Femur (tissue), 1 donor: ENCODE results near the gene PSG6.
"Not testable (repeated sequence)": the region's sequence is repeated elsewhere in the genome, so short reads cannot be mapped to it uniquely, and the experiment has no call there.

Experiments
- DNase-seq: peaks from one replicate; pipeline ENCODE4 v3.0.0-alpha.2; 2017

PSG6 gene

DNA sequence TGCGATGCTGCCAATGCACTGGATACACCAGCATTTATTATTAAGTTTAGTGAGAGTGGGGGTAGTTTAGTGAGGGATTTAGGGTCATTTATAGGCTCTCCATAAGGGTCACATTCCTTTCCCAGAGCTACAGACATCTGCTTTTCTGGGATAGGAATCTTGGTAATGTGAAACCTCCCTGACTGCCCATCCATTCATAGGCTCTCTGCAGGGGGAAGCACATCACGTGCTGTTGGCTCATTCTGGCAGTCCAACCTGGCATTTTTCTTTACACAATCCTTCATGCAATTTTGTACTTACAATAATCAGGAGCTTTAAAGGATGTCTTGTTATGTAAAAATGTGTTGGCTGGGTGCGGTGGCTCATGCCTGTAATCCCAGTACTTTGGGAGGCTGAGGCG, 17.1 kb downstream of the PSG6 start:
- DNase-seq: not testable (repeated sequence)

DNA sequence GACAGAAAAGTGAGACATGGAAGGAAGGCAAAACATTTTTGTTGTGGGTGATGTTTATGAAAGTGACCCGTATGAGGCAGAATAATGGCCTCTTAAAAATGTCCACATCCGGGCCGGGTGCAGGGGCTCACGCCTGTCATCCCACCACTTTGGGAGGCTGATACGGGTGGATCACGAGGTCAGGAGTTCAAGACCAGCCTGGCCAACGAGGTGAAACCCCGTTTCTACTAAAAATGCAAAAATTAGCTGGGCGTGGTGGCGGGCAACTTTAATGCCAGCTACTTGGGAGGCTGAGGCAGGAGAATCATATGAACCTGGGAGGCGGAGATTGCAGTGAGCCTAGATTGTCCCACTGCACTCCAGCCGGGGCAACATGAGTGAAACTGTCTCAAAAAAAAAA, 18.0 kb downstream of the PSG6 start:
- DNase-seq: not testable (repeated sequence)

DNA sequence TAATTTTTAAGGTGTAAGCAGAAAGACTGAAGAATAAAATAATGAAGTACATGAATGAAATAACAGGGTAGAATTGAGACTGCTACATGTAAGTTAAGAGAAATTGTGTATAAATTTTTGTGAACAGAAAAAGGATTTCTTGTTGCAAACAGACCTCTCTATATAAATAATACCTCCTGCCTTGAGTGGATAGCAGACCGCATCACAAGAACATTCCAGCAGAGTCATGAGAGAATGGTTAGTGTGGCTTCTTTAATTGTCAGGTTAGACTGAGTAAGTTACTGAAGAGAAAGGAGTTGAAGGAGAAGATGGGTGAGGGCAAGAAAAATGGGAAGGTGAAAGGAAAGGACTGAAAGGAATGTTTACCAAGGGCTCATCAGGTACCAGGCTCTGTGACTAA, 18.6 kb downstream of the PSG6 start:
- DNase-seq: not testable (repeated sequence)

DNA sequence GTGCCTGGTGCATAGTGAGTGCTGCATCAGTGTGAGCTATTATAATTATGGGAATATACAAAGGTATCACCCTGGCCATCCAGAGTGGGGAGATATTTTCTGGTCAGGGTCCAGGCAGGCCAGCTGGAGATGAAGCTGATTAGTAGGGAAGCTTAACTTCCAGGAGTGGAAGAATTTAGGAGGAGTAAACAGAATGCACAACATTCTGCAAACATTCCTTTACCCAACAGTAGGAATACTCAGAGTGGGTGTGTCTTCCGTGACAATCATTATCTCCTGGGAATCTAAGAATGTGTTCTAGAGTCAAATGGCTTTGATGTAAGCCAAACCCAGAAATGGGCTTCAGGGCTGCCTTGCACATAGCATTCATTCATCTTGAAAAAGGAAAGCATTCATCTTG, 19.0 kb downstream of the PSG6 start:
- not testable (repeated sequence) for DNase-seq

DNA sequence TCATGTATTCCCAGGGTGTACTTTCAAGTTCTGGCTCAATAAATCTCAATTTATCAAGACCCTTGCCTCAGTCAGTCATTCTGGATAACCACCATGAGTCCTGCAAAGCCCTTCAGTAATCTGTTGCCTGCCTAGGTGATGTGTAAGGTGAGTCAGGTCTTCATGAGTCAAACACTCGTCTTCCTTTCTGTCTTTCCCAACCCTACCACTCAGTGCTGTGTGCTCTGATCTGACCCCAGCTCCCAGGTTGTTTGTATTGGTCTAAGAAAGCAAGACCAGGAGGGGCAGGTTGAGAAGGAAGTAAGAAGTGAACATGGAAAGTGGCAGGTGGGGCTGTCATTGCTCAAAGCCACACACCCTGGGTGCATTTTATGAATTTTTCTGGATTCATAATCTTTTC, 20.0 kb downstream of the PSG6 start:
- DNase-seq: not testable (repeated sequence)

DNA sequence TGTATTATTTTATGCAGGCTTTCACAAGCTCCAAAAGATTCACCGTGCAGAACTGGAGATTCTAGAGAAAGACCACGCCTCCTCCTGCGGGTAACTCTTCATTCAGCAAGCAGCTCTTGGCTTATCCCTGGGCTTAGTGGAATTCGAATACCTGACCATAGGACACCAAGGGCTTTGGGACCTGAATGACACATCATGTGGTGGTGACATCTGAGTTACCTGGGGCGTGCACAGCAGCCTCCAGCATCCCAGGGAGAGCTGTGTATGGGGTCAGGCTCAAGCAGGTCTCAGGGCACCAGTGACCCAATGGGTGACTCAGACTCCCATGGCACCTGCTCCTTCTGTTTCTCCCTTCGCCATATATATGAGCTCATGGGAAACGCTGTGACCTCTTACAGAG, 27.2 kb downstream of the PSG6 start:
- not testable (repeated sequence) for DNase-seq

DNA sequence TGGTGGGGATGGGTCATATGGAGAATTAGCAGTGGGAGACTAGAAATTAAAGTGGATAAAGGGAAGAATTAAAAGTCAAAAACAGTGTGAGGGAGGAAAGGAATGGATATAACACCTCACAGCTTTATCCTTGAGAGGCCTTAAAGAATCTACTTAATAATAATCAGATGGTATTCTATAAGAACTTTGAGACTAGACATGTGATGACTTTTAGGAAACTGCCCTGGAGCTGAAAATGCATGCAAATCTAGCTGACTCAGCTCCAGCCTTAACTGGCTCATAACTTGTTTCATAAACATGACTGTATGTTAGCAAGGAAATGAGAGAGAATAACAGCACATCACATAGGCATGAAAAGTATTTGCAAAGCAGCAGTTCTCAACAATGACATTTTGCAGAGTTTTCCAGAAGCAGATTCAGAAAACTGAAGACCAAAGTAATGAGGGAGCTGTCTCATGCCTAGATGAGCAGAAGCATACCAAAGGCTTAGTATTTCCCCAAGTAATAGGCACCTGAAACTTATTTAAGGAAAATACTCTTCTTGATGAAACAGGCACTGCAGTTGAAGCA, 29.7 kb downstream of the PSG6 start:
- not testable (repeated sequence) for DNase-seq

DNA sequence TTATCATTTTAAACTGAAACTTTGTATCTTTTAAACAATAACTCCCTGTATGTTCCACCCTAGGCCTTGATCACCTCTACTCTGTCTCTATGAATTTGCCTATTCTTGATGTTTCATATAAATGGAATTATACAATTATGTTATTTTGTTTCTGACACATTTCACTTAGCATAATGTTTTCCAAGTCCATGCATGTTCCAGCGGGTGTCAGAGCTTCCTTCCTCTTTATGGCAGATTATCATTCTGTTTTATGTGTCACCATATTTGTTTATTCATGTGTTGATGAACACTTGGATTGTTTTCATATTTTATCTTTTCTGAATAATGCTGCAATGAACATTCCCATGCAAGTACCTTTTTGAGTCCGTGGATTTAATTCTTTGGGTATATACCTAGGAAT, 35.0 kb downstream of the PSG6 start:
- not testable (repeated sequence) for DNase-seq

DNA sequence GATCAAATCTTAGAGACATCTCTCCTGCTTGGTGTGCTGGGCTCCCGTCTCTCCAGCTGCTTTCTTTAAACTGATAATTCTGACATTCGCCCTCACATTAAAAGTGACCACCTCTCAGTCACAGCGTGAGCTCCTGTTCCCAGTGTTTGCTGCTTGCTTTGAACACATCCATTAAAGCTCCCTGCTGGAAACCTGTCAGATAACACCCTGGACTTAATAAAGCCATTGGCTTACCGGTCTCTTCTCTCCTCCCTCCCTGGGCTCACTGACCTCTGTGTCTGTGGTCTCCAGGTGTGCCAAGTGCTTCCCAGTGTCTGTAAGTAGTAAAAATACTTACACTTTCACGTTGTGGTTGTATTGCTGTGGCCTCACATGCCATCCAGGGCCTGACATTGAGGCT, 35.7 kb downstream of the PSG6 start:
- DNase-seq: not testable (repeated sequence)

DNA sequence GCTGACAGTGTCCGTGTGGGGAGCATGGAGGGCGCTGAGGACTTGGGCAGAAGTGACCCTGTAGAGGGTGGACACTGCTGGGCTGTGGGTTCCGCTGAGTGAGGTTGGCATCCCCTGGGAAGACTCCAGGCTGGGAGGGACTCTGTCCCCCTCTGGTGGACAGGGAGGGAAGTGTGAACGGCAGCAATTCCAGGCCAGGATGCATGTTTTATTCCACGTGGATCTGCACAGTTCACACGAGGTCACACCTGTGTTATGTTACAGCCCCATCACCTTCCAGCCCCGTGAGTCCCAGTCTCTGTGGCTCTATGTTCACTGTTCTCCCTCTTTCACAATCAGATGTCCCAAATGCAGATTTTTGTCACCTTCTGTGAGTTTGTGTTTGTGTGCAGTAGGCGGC, 36.4 kb downstream of the PSG6 start:
- not testable (repeated sequence) for DNase-seq

DNA sequence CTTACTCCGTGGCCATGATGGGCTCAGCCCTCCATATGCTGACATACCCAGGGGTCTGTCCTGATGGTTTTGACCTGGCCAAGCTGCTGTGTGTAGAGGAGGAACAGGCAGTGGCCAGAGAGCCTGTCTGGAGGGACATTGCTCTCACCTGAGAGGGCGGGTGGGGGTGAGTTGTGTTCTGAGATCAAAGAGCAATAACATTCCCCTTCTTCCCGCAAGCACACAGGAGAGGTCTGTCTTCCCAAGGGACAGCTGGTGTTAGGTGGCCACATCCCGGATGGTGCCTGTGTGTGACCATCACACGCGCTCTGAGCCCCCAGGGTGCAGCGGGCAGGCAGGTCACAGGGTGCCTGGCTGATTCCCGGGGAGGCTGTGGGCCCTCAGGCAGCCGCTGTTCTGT, 37.1 kb downstream of the PSG6 start:
- not testable (repeated sequence) for DNase-seq

DNA sequence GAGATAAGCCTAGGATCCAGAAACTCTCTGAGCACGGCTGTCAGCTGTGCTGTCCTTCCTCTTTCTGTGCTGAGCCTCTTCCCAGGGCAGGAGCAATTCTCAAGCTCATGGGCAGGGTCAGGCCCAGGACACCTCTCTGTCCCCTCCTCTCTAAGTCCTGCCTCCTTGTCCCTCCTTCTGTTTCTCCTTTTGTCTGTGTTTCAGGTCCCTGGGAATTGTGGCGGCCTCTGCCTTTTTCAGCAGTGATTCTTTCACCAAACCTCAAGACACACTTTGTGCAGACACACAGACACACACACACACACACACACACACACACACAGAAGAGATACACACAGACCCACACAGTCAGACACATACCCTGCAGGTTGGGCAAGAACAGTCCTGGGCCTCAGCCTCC, 38.1 kb downstream of the PSG6 start, which contains the start of gene PSG1:
TSS of gene PSG1 (minus strand) at position 101 of the 400 bp plus-strand sequence. CDS start 132 bp downstream, outside the sequence.
- no peak for DNase-seq

DNA sequence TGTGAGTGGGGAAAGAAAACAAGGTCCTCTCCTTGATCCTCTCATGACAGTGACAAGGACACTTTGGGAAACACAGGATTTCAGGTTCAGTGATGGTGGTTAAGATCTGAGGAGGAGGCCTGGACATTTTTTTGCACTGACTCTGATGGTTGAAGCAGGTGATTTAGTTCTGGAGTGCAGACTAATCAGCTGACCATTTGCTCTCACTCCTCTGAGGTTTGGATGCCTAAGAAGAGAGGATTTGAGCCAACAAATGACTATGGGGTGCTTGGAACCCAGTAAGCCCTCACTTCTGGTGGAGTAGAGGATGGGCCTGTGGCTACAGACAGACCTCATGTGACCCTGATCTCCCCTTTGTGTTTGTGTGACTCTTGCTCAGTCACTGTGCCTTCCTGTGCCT, 41.1 kb downstream of the PSG6 start:
- not testable (repeated sequence) for DNase-seq

DNA sequence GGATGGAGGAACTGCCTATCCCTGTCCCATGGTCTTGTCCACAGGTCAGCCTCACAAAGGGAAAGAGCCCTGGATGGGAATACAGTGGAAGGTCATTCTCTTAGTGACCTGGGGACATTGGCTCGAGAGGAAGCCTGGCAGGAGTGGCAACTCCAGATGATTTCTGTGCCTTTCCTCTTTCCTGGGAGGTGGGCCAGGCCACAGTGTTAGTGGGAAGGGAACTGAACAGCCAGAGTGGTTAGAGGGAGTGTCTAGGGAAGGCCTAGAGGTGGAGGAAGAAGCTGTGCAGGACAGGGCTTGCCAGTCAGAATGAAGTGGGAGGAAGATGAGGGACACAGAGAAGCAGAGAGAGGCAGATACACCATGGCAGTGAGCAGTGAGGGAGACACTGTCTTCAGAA, 41.8 kb downstream of the PSG6 start:
- not testable (repeated sequence) for DNase-seq

DNA sequence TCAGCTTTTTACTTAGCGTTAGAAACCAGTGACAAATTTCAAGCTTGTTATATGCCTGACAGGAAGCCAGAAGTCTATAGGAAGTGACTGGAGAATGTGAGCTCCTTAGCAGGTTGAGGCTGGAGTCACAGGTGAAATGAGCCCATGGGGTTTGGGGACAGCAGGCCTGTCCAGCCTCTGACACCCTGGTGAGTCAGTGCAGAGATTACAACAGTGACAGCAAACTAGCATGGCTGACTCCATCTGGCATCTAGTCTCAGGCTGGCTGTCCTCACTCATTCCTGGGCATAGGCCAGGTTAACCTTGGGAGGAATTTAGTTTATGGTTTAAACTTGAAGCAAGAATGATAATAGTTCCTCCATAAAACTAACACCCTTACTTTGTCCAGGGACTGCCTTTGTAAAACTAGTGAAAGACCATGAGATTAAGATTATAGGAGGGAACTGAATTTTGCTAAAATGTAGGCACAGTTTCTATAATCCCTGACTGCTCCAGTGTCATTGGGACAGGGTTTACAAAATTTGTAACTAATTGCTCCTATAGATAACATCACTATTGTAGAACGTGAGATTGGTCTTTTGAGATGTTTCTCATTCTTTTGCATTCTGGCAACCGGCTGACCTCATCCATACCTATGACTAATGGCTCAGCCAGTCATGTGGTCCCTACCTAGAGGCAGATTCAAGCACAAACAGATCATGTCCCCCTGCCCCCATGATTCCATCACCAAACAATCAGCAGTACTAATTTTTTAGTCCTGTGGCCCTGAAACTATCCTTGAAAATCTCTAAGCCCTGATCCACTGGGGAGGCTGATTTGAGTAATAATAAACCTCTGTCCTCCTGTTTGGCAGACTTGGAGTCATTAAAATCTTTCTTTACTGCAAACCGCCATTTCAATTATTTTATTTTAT, 42.5 kb downstream of the PSG6 start:
- not testable (repeated sequence) for DNase-seq

DNA sequence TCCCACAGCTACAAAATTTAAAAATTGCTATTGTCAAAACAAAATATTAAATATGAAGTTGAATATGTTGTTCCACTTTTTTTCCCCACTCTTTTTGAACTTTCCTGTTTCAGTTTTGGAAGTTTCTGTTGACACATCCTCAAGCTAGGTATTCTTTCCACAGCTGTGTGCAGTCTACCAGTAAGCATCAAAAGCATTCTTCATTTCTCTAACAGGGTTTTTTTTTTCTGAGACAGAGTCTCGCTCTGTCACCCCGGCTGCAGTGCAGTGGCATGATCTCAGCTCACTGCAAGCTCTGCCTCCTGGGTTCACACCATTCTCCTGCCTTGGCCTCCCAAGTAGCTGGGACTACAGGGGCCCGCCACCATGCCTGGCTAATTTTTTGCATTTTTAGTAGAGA, 43.6 kb downstream of the PSG6 start:
- DNase-seq: not testable (repeated sequence)

DNA sequence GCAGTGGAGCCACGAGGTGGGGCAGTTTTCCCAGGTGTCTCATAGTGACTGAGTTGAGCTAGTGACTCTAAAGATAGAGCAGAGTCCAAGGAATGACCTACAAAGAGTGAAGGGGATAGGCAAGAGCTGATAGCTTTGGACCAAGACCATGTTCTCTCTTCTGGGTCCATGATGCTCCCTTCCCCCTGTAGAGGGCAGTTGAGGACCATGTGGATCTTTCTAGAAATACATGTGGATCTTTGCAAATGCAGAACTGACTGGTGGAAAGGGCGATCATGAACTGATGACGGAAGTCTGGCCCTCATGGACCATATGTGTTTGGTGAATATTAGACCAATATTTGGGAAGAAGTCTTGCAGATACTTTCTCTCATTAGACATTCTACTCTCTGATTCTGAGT, 45.1 kb downstream of the PSG6 start:
- no peak for DNase-seq

DNA sequence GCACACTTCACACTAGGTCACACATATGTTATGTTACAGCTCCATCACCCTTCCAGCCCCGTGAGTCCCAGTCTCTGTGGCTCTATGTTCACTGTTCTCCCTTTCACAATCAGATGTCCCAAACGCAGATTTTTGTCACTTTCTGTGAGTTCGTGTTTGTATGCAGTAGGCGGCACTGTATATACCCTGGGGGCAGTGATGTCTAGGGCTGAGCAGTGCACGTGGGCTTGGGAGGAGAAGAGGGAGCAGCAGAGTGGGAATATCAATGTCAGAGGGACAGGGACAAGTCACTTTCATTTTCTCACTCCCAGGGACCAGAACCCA, 60.2 kb downstream of the PSG6 start:
- no peak for DNase-seq

DNA sequence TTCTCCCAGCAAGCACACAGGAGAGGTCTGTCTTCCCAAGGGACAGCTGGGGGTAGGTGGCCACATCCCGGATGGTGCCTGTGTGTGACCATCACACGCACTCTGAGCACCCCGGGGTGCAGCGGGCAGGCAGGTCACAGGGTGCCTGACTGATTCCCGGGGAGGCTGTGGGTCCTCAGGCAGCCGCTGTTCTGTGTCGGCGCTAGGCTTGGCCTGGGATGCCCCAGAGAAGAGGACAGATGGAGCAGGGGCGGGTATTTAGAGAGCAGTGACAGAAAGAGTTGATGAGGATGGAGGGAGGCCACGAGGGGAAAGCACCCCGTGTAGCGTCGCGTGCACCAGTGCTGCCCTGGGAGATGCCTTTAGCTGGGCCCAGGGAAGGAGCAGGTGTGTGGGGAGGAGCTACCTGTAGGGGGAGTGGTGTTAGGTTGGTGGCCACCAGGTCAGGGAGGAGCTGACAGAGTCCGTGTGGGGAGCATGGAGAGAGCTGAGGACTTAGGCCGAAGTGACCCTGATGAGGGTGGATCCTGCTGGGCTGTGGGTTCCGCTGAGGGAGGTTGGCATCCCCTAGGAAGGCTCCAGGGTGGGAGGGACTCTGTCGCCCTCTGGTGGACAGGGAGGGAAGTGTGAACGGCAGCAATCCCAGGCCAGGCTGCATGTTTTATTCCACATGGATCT, 60.7 kb downstream of the PSG6 start:
- not testable (repeated sequence) for DNase-seq

DNA sequence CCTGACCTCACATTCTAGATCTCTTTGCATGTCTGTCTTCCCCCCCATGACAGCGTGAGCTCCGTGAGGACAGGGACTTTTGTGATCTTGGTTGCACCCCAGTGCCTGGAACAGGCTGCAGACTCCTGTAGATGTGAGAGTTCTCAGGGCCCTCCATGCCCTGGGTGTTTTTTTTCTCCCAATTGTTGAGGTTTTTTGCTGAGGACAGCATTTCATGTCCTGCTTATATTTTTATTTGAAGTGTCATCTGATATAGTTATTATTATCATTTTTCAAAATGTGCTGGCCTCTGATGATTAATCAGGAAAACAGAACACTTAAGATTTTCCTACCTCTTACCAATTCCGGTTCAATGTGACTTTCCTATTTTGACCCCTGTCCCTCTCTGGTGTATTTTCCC, 62.9 kb downstream of the PSG6 start:
- DNase-seq: not testable (repeated sequence)

DNA sequence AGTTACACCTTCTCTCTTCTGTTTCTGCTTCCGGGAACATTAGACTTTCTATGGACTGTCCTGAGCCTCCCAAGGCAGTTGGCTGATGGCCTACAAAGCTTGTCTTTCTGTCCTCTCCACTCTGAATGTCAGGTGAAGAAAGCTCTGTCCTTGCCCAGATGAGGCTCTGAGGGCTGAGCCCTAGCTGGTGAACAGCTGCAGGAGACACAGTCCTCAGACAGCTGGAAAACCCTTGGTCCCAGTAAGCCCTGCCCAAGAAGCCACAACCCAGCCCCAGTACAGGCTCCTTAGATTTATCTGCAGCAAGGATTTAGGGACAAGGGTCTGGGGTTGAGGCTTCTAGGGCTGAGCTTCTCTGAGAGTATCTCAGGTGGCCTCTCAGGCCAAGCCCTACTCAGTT, 64.5 kb downstream of the PSG6 start:
- DNase-seq: not testable (repeated sequence)

DNA sequence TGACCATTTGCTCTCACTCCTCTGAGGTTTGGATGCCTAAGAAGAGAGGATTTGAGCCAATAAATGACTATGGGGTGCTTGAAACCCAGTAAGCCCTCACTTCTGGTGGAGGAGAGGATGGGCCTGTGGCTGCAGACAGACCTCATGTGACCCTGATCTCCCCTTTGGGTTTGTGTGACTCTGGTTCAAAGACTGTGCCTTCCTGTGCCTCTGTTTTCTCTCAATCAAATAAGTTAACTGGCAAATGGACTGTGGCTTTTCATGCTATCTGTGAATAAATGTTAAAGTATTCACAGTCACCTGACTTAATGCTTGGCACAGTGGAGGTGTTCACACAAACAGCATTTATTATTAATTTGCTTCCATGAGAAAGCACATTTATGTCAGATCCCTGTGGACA, 64.9 kb downstream of the PSG6 start:
- DNase-seq: not testable (repeated sequence)
